HG02981 (cell line): Measurements from ENCODE around the gene ZFR.

Experiments
- ATAC-seq: cut with Tn5 transposase; IDR thresholded peaks from one replicate; pipeline ENCODE4 v1.9.1; 2021; ENCODE audit warnings: mild to moderate bottlenecking, moderate library complexity; ENCODE audit not compliant: unreplicated experiment

Gene ZFR

DNA sequence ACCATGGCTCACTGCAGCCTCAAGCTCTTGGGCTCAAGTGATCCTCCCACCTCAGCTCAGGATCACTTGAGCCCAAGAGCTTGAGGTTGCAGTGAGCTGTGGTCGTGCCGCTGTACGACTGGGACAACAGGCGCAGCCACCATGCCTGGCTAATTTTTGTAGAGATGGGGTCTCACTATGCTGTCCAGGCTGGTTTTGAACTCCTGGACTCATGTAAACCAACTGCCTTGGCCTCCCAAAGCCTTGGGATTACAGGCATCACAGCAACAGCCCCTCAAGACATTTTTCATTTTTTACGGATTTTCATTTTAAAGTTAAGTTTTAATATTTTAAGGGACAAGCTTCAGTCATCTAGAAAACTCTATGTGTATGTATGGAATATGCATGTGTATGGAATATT, 78.9 kb downstream of the ZFR start:
- ATAC-seq: no peak

DNA sequence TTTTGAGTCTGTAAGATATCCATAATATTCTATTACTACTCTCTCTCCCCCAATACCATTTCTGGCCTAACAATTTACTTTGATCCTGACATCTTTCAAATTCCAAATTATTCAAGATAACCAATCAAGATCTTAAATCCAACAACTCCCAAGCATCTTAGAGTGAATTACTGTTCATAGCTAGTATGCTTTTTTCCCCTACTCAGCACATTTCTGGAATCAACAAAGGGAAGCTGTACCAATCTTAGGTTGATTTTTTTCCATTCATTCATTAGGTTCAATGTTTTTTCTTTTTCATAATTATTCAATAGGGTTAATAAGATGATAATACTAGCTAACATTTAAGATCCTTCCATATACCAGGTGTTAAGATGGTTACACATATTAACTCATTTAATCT, 81.5 kb downstream of the ZFR start:
- ATAC-seq: no peak

DNA sequence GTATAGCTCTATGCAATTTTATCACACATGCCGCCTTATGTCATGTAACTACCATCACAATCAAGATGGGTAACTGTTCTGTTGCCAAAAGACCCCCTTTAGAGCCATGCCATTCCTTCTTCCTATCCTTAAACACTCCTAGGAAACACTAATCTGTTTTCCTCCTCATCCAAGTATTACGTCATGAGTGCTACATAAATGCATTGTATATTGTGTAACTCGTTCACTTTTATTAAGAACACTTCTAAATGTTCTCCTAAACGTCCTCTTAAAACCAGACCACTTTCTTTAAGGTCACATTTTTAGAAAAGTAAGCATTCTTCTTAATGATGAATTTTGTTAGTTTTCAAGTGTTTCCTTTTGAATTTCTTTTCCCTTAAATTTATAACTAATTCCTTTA, 82.0 kb downstream of the ZFR start:
- no peak for ATAC-seq

DNA sequence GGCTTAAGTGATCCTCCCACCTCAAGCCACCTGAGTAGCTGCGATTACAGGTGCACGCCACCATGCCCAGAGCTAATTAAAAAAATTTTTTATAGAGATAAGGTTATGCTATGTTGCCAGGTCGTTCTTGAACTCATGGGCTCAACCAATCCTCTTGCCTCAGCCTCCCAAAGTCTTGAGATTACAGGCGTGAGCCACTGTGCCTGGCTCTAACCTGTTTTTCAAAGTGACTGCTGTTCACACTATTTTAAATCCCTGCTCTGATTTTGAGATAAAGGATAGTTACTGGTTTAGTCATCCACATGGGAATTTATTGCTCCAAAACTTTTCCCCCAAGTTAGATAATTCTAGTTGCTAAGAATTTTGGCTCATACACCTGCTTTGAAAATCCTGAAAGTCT, 83.6 kb downstream of the ZFR start:
- no peak for ATAC-seq

DNA sequence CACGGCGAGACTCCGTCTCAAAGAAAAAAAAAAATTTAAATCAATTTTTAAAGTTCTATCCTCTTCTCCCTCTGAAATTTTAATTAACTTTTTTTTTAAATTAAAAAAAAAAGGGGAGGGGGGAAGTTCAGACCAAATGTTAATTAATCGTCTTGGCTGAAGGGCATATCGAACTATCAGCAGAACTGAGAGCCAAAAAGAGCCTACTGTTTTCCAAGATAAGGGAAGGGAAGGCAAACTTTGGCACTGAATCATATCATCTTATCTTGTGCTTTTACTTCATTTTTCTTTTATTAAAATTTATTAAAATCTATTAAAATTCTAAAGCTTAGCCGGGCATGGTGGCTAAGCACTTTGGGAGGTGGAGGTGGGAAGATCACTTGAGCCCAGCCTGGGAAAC, 85.9 kb downstream of the ZFR start:
- ATAC-seq: no peak

DNA sequence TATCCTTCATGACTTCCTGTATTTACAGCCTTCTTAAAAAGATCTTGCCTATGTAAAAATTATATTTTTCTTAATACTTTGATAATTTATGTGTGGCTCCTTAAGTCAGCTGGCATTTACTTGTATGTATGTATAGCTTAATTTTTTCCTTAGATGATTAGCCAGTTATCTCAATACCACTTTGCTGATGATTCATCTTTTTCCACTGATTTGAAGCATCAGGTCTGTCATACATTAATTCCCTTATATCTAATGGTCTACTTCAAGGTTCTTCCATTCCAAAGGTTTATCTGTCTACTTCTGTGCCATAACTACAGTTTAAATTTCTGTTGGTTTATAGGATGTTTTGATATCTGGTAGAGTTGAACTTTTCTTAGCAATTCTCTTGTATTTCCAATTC, 86.9 kb downstream of the ZFR start:
- no peak for ATAC-seq

DNA sequence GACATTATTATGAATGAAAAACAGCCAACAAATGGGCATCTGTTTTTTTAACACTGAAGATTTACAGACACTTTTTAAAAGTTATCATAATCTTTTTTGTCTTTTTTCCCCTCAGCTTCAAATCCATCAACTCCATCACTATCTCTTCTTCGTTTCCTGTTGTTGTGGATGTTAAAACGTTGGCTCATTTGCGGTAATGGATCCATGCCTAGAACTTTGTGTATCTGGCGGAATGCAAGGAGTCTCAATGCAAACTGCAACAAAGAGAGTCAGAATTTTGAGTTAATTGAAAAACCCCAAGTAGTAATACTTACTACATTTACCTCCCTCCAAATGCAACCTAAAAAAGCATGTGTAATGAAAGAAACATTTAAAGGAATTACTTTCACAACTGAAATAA, 88.9 kb downstream of the ZFR start:
- ATAC-seq: no peak

DNA sequence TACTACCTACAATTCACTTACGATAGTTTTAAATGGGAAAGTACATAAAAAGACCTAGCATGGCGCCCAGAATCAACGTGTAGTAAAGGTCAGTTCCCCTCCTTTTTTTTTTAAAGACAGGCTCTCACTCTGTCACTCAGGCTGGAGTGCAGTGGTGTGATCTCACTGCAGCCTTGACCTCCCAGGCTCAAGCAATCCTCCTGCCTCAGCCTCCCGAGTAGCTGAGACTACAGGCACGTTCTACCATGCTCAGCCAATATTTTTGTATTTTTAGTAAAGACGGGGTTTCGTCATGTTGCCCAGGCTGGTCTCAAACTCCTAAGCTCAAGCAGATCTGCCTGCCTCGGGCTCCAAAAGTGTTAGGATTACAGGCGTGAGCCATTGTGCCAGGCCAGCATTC, 91.1 kb downstream of the ZFR start:
- ATAC-seq: no peak

DNA sequence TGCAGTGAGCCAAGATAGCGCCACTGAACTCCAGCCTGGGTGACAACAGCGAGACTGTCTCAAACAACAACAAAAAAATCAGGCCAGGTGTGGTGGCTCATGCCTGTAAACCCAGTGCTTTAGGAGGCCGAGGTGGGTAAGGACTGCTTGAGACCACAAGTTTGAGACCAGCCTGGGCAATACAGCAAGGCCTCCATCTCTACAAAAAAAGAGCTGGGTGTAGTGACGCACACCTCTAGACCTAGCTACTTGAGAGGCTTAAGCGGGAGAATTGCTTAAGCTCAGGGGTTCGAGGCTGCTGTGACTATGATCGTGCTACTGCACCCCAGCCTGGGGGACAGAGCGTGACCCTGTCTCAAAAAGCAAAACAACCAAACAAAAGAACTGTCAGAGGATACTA, 91.9 kb downstream of the ZFR start:
- ATAC-seq: no peak

DNA sequence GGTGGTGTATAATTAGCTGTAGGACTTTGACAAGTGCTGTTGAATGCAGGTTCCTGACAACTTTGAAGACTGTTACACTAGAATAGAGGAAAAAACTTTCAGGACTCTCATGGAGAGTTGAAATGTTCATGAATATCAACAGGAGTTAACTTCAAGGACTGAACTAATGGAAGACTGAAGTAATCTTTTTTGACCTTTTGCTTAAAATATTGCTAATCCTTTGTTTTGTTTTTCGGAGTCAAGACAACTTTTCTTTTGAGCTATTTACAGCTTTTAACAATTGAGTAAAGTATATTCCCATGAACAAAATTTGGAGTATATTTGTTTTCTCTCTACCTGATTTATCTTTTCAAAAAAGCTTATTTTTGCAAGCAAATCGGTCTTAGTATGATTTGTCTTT, 97.7 kb downstream of the ZFR start:
- ATAC-seq: no peak

DNA sequence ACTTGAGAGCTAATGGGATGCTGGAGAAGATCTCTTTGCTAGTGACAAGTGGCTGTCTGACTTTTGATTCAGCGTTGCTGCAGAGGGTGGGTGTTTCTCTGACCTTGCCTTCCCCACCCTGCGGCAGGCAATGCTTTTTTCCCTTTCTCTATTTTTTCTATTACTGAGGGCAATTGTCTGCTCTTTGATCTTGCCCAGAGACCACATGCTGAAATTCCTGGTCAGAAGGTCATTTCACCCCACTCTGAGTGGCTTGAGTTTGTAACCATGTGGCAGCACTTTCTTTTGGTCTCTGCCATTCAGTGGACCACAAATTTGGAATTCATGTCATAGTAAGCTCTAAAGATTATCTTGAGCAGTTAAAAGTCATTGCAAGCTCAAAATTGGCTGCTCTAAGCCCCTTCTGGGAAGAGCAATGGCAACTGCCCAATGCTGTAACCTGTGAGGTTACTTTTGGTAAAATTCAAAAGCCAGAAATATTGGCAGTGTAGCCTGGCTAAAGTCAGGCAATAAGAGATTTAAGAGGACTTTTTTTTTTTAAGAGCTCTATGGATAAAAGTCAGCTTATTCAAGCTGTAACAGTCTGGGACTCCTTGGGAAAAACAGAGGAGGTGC, 101.4 kb downstream of the ZFR start:
- ATAC-seq: no peak

DNA sequence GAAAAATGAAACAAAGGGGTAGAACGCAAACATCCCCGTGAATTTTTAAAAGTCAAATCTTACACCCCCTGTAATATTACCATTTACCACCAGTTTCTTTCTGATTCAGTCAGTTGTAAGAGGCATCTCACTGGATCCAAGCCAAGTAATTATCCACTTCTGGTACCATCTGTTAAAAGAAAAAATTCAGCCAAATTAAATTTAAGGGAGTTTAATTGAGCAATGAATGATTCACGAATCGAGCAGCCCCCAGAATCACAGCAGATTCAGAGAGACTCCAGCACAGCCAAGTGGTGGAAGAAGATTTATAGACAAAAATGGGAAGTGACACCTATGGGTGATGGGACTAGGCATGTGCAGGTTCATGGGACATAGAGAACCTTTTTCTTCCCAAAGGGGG, 101.9 kb downstream of the ZFR start:
- no peak for ATAC-seq

DNA sequence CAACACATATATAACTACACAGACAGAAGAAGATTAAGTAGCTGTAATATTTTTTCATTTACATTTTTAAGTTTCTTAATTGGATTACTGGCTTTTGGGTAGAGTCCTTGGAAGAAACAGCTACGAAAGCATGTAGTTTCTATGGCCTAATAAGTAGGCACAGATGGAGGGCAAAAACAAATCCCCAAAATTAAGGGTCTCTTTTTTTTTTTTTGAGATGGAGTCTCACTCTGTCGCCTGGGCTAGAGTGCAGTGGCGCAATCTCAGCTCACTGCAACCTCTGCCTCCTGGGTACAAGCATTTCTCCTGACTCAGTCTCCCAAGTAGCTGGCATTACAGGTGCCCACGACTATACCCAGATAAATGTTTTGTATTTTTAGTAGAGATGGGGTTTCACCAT, 104.7 kb downstream of the ZFR start:
- no peak for ATAC-seq

DNA sequence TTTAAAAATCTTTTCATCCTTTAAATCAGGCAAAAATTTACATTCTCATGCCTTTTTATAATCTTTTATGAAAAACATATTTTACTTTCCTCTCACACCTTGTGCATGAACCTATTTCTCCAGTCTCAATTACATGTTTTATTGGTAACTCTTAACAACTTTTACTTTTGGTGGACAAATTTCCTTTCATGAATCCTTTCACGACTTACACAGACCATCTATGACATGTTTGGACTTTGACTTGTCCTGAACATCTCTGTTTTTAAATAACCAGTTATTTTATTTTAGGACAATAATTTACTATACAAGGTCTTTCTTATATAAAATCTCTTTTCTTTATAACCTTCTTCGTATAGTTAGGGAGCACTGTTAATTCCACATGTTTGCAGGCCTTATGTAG, 105.3 kb downstream of the ZFR start:
- ATAC-seq: no peak

DNA sequence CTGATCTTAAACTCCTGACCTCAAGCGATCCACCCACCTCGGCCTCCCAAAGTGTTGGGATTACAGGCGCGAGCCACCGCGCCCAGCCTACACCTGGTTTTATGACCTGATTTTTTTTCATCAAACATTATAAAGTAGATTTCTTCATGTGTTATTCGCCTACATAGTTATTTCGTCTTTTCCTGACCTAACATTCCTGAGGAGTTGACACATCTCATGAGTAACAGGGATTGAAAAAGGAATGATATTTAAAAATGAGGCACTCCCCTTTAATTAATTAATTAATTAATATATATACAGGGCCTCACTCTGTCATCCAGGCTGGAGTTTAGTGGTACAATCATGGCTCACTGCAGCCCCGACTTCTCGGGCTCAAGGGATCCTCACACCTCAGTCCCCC, 111.6 kb downstream of the ZFR start:
- no peak for ATAC-seq

DNA sequence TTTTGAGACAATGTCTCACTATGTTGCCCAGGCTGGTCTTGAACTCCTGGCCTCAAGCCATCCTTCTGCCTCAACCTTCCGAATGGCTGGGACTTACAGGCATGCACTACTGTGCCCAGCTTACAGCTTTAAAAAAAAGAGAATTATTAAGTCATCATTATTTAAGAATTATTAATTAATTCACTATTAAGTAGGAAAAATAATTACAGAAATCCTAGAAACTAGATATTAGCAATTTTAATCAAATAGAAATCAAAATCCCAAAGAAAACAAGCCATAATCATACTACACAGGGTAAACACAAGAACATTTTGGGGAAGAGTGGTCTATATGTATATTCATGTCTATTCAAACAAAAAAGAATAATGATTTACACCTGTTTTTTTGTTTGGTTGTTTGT, 112.2 kb downstream of the ZFR start:
- no peak for ATAC-seq

DNA sequence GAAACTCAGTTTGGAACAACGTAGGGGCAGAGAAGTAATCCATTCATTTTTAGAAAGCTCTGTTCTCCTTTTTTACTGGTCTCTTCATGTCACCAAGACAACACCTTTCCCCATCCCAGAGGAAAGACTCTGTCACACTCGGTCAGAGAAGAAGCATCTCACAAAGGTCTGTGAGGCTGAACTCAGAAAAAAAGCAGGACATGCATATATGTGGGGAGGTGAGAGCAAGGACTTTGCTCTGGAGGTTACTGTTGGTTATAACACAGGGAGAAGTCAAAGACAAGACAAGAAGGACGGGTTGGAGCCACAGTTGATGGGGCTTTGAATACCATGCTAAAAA, 112.6 kb downstream of the ZFR start:
- no peak for ATAC-seq

DNA sequence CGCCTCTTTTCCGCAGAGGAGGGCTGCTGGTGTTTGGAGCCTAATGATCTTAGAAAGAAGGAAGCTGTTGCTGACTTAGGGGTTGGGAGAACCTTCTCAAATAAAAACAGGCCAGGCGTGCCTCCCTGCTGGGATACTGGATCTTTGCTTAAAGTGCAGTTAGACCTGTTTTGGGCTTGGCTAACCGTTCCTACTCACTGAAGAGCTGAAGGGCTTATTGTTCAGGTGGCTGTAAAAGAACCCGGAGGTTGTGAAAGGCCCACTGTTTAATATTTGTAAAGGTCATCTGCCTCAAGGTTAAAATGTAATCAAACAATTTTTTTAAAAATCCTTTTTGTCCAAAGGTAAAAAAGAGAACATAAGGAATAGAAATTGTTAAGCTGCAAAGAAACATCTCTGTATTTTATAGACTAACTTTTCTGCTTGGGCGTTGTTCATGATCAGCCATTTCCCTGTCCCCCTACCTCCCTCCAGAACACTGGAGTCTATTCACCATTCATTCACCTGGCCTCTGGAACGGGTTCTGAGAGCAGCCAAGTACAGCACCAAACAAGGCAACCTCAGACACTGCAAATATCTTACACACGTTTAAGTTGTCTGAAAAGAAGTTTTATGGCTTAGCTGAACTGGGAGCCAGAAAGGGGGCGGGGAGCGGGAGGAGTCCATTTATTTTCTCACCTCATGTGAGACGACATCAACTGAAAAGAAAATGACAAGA, 113.2 kb downstream of the ZFR start:
- no peak for ATAC-seq

DNA sequence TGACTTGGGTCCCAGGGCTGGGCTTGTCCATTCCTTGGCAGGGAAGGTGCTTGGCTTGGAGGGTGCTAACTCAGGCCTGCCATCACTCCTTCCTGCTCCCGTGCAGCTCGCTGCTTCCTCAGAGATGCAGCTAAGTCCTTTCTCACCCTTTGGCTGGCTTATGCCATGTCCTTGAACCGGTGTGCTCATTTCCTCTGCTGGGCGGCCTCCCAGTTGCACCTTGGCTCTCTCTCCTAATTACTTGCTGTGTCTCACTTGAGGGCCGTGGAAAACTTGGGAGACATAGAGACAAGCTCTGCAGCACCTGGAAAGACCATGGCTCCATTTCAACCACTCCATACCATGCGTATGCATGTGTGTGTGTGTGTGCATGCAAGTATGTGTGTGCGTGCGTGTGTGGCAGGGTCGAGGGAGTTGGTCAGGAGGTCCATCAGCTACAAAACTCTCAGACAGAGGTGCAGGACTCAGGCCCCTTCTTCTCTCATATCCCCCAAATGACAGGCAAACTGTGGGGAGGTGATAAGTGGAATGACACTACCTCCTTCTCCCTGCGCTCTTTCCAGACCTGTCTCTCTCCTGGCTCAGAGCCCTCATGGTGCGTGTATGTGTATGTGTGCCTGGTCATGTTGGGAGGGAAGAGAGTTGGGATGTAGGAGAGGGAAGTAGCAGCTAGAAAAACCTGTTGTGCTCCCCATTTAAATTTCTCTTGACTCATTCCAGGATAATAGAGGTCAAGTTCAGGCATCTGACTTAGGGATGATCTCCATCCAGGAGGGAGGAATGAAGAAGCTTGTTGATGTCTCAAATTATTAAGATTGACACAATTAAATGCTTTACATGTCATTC, 114.2 kb downstream of the ZFR start:
- no peak for ATAC-seq

DNA sequence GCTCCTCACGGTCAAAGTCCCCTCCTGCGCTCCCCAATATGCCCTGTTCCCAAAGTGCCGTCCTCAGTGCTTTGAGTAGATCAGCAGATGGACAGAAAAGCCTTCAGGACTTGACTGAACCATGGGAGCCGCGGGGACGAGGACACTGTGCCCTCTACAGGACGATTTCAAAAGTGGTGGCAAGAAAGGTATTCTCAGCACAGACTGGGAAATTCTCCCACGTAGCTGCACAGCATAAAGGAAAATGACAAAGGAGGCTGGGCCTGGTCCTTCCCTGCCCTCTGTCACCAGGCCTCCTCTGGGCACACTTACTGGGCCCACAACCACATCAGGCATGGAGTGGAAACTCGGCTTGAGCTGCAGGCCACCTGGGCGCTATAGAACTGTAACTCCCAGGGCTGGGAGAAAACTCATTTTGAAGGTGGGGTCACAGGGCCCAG, 115.1 kb downstream of the ZFR start:
- peak; percentile 74 for ATAC-seq

DNA sequence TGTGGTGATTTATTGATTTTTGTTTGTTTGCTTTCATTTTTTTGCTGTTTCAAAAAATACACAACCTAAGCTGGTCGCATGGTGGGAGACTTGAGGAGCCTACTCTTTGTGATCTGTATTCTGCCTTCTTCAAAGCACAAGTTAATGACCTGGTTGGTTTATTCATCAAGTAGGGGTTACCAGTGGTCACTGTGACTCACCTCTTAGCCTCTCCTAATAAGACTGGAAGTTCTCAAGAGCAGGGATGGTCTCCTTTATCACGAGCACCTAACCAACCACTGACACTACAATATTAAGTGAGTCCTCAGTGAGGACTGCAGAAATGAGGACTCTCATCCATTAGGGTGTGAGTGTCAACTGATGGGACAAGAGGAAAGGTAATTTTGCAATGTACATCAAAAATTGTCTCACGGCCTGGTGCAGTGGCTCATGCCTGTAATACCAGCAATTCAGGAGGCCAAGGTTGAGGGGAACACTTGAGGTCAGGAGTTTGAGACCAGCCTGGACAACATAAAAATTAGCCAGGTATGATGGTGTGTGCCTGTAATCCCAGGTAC, 118.2 kb downstream of the ZFR start:
- no peak for ATAC-seq

DNA sequence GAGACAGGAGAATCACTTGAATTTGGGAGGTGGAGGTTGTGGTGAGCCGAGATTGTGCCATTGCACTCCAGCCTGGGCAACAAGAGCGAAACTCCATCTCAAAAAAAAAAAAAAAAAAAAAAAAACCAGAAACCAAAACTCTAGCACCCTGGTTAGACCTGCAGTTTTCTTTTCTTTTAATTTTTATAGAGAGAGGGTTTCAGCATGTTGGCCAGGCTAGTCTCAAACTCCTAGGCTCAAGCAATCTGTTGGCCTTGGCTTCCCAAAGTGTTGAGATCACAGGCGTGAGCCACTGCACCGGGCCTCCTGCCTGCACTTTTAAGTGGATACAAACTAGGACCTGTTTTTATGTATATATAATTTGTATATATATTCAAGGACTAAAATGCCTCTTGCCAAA, 118.9 kb downstream of the ZFR start:
- ATAC-seq: no peak
